ENCODE measurements around the gene ATRAID.
"Not testable (repeated sequence)": the region's sequence is repeated elsewhere in the genome, so short reads cannot be mapped to it uniquely, and the experiment has no call there.

DNA sequence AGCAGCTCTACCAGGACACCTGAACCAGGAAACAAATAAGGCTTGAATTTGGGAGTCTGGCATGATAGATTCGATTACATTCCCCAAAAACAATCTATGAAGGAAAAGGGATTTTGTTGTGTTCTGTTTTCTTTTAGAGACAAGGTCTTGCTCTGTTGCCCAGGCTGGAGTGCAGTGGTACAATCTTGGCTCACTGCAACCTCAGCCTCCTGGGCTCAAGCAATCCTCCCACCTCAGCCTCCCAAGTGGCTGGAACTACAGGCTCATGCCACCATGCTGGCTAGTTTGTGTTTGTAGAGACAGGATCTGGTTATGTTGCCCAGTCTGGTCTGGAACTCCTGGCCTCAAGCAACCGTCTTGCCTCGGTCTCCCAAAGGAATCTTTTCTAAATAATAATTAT is 13.8 kb upstream of the ATRAID start:
- not testable (repeated sequence) for TF ChIP-seq CTCF (IDR thresholded peaks at IDR 0.05; ENCODE audit: low read depth, low read length, missing input control); HNF4A (conservative IDR thresholded peaks at IDR 0.05); TAF1 (conservative IDR thresholded peaks at IDR 0.05); MAX (IDR thresholded peaks at IDR 0.05); REST (IDR thresholded peaks at IDR 0.05); EGR1 (IDR thresholded peaks at IDR 0.05; ENCODE audit: low read depth in 2 of 2); ATF3 (IDR thresholded peaks at IDR 0.05); JUND (IDR thresholded peaks at IDR 0.05)
- TF ChIP-seq, protein P1, sequence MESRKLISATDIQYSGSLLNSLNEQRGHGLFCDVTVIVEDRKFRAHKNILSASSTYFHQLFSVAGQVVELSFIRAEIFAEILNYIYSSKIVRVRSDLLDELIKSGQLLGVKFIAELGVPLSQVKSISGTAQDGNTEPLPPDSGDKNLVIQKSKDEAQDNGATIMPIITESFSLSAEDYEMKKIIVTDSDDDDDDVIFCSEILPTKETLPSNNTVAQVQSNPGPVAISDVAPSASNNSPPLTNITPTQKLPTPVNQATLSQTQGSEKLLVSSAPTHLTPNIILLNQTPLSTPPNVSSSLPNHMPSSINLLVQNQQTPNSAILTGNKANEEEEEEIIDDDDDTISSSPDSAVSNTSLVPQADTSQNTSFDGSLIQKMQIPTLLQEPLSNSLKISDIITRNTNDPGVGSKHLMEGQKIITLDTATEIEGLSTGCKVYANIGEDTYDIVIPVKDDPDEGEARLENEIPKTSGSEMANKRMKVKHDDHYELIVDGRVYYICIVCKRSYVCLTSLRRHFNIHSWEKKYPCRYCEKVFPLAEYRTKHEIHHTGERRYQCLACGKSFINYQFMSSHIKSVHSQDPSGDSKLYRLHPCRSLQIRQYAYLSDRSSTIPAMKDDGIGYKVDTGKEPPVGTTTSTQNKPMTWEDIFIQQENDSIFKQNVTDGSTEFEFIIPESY (IDR thresholded peaks at IDR 0.05): not testable (repeated sequence)
